ENCODE data around the gene IRF5.

GRCh38 chr7:128947854-128948253 is 10.1 kb downstream of the IRF5 start:
- TF ChIP-seq CTCF (IDR thresholded peaks at IDR 0.05; ENCODE audit: insufficient read depth, low read depth, low read length), result no peak
- TF ChIP-seq EZH2 (IDR thresholded peaks at IDR 0.05; ENCODE audit: insufficient read depth, low read length), result no peak
